NCI-H146 treated with DMSO at 0.1 percent for 48 hours (cell line): ENCODE data around the gene TRUB2.

Experiments
- DNase-seq: peaks from one replicate; lab custom pipeline; 2025; ENCODE audit not compliant: unreplicated experiment; lab: John Stamatoyannopoulos, UW

Gene TRUB2

DNA sequence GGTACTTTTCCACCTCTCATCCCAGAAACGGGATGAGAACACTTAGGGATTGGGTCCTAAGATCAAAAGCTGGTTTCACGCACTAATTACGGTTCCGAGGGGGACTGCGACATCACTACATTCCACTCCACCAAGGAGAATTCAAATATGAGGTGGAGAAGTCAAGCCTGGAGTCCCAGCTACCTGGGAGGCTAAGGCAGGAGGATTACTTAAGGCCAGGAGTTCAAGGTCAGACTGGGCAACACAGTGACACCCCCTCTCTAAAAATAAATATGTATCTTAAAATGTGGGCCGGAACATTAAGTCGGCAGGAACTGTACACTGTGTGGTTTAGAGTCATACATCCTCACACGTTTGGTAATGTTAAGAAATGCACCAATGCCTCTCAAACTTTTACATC, 48.0 kb downstream of the TRUB2 start:
- no peak for DNase-seq

GRCh38 chr9:128271512-128271911, 50.7 kb downstream of the TRUB2 start:
- DNase-seq: no peak

- DNase-seq: no peak
Measured at GRCh38 chr9:128271112-128271511, 51.1 kb downstream of the TRUB2 start.

GRCh38 chr9:128266868-128267590, 55.2 kb downstream of the TRUB2 start:
- DNase-seq: no peak

GRCh38 chr9:128265348-128265847, 56.8 kb downstream of the TRUB2 start:
- no peak for DNase-seq

DNA sequence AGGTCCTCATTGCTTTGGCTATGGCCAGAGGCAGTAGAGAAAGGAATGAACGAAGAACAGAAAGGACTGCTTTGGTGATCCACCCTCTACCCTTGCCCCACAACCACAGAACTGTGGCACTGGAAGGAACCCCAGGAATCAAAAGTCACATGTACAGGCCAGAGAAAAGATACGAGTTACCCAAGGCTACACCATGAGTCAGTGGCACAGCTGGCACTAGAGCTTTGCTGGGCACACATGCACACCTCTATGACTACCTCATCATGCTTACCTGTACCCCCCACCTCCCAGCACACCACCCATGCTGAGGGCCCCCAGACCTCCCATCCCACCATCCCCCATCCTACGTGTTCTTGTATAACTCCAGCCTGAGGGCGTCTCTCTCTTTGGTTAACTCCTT, 59.6 kb downstream of the TRUB2 start:
- no peak for DNase-seq

DNA sequence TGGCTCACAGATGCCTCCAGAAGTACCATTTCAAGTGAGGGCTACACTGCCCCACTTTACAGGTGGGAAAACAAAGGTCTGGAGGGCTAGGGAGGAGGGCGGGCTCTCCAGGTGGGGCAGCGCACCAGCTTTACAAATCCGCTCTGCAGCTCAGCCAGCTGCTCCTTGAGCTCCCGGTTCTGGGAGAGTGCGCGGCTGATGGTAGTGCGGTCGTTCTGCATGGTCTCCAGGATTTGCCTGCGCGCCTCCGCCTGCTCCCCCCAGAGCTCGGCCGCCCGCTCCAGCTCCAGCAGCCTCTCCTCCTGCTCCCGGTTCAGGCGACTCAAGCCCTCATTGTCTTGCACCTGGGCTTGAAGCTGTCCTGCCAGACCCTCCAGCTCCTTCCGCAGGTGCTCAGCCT, 61.9 kb downstream of the TRUB2 start:
- no peak for DNase-seq

DNA sequence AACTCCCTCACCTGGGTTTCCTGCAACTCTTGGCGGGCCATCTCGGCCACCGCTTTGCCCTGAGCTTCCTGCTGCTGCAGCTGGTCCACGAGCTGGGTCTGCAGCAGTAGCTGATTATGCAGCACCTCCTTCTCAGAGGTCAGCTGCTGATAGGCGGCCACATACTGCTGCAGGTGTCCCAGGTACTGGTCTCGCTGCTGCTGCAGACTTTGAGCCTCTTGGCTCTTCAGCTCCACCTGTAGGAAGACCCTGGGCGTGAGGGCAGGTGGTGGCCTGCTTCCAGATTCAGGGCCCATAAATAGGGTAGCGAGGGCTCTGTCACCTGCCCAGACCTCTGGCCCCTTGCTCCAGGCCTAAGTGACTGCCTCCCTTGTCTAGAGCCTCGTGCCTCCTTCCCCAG, 63.1 kb downstream of the TRUB2 start:
- no peak for DNase-seq

DNA sequence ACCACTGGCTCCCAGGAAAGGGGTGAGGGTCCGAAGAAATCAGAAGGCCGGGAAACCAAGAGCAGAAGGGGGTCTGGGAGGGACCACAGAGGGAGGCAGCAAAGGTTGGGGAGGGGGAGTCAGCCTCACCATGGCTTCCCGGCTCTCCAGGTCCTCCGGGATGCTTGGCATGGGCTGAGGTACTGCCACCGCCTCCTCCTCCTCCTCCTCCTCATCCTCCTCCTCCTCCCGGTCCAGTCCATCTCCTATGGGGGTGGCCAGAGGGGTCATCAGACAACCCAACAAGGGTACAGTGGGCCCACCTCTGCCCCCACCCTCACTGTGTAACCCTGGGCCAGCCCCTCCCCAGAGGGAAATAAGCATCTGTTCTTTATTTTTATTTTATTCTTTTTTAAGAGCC, 63.9 kb downstream of the TRUB2 start:
- no peak for DNase-seq

GRCh38 chr9:128257907-128258306, 64.3 kb downstream of the TRUB2 start:
- DNase-seq: no peak

GRCh38 chr9:128257086-128257825, 65.0 kb downstream of the TRUB2 start:
- no peak for DNase-seq
